DND-41 (cell line): ENCODE results near the gene RNF103.

Source experiments
- ATAC-seq: fragments of 200-7000 bp; cut with Tn5 transposase; 3 replicates; pipeline ENCODE4 v1.9.1; 2021; ENCODE audit warnings: low read depth; ENCODE audit not compliant: insufficient read depth
- DNase-seq: peaks from one replicate; pipeline ENCODE4 v3.0.0-alpha.2; 2020
- H2AFZ ChIP-seq: 2 replicates; pipeline ENCODE4 v1.6.0; 2012; ENCODE audit warnings: low read depth, low read length
- H3K27ac ChIP-seq: 2 replicates; pipeline ENCODE4 v1.5.1; 2012; ENCODE audit warnings: low read length, inconsistent platforms
- H3K27me3 ChIP-seq: fragments of 200-600 bp; sonication (generic); 2 replicates; pipeline ENCODE4 v1.6.0; 2012; ENCODE audit warnings: low read length, mild to moderate bottlenecking, inconsistent platforms; ENCODE audit not compliant: insufficient read depth, poor library complexity
- H3K36me3 ChIP-seq: 2 replicates; pipeline ENCODE4 v1.5.1; 2012; ENCODE audit warnings: low read length, inconsistent platforms; ENCODE audit not compliant: insufficient read depth
- H3K4me1 ChIP-seq: 2 replicates; pipeline ENCODE4 v1.5.1; 2012; ENCODE audit warnings: mild to moderate bottlenecking, low read length; ENCODE audit not compliant: insufficient read depth
- H3K4me2 ChIP-seq: 2 replicates; pipeline ENCODE4 v1.6.0; 2012; ENCODE audit warnings: mild to moderate bottlenecking, moderate library complexity, low read length, inconsistent platforms; ENCODE audit not compliant: insufficient read depth
- H3K4me3 ChIP-seq, 2 experiments: fragments of 200-600 bp in 1 of 2; shearing (Covaris generic) in 1 of 2; 2 replicates each; pipeline ENCODE4 v1.5.1; 2012 to 2016; ENCODE audit warnings: inconsistent platforms in 2 of 2, low read length in 2 of 2, mild to moderate bottlenecking in 2 of 2, low read depth in 1 of 2, moderate library complexity in 1 of 2
- H3K79me2 ChIP-seq: 2 replicates; pipeline ENCODE4 v1.6.0; 2012; ENCODE audit warnings: low read length, inconsistent platforms; ENCODE audit not compliant: insufficient read depth
- H3K9ac ChIP-seq: 2 replicates; pipeline ENCODE4 v1.6.0; 2012; ENCODE audit warnings: low read depth, mild to moderate bottlenecking, inconsistent platforms, low read length, moderate library complexity
- H3K9me3 ChIP-seq: 2 replicates; pipeline ENCODE4 v1.5.1; 2012; ENCODE audit warnings: low read length, moderate library complexity, mild to moderate bottlenecking, inconsistent platforms; ENCODE audit not compliant: insufficient read depth, severe bottlenecking
- H4K20me1 ChIP-seq: 2 replicates; pipeline ENCODE4 v1.6.0; 2012; ENCODE audit warnings: low read length; ENCODE audit not compliant: insufficient read depth
- EZH2 ChIP-seq: IDR thresholded peaks from 3 replicates; pipeline ENCODE4 v1.6.1; 2012; ENCODE audit warnings: borderline replicate concordance, low read depth, mild to moderate bottlenecking, moderate library complexity, low read length, inconsistent platforms; ENCODE audit not compliant: severe bottlenecking
- TF ChIP-seq, protein P1 (sequence below): IDR thresholded peaks from 2 replicates; pipeline ENCODE4 v1.5.1; 2012; ENCODE audit warnings: borderline replicate concordance, low read length, moderate library complexity, mild to moderate bottlenecking; ENCODE audit not compliant: poor library complexity, severe bottlenecking; ENCODE audit errors: extremely low read depth

The RNF103 gene

DNA sequence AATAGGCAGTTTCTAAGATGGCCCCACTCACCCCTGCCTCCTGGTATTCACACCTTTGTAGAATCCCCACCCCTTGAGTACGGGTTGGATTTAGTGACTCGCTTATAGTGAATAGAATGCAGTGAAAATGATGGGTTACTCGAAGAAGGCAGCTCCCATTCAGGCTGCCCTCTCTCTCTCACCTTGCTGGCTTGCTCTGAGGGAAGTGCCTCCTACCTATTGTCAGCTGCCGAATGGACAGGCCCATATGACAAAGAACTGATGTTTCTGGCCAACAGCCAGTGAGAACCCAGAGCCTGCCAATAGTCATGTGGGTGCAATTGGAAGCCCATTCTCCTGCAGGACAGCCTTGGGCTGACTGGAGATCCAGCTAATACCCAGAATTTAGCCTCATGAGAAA lies 22.1 kb upstream of the RNF103 start:
- no peaks in the 10 kb centered on the region for H3K4me1 ChIP-seq
- DNase-seq = no peak
- no peaks in the 10 kb centered on the region for H3K36me3 ChIP-seq
- no peak overlapping the region for H2AFZ ChIP-seq
- H3K4me2 ChIP-seq = no peak overlapping the region
- H3K9me3 ChIP-seq = peaks cover 24% of the 10 kb centered on the region
- no peak overlapping the region for H3K9ac ChIP-seq
- H3K79me2 ChIP-seq = no peaks in the 10 kb centered on the region
- TF ChIP-seq, protein P1, sequence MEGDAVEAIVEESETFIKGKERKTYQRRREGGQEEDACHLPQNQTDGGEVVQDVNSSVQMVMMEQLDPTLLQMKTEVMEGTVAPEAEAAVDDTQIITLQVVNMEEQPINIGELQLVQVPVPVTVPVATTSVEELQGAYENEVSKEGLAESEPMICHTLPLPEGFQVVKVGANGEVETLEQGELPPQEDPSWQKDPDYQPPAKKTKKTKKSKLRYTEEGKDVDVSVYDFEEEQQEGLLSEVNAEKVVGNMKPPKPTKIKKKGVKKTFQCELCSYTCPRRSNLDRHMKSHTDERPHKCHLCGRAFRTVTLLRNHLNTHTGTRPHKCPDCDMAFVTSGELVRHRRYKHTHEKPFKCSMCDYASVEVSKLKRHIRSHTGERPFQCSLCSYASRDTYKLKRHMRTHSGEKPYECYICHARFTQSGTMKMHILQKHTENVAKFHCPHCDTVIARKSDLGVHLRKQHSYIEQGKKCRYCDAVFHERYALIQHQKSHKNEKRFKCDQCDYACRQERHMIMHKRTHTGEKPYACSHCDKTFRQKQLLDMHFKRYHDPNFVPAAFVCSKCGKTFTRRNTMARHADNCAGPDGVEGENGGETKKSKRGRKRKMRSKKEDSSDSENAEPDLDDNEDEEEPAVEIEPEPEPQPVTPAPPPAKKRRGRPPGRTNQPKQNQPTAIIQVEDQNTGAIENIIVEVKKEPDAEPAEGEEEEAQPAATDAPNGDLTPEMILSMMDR = no peak
- no peak for TF ChIP-seq EZH2
- no peaks in the 10 kb centered on the region for H3K27me3 ChIP-seq
- no peak for ATAC-seq
- no peaks in the 10 kb centered on the region for H4K20me1 ChIP-seq
- H3K4me3 ChIP-seq = no peak overlapping the region
- no peak overlapping the region for H3K27ac ChIP-seq

DNA sequence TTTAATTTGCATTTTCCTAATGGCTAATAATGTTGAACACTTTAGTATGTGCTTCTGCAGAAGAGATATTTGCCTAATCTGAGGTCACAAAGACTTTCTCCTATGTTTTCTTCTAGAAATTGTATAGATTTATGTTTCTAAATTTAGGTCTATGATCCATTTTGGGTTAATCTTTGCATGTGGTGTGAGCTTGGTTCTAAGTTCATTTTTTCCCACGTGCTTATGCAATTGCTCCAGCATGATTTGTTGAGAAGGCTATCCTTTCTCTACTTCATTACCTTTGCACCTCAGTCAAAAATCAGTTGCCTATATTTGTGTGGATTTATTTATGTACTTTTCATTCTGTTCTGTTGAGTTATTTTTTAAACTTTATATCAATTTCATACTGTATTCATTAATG lies 15.0 kb upstream of the RNF103 start:
- Histone ChIP-seq H3K4me3 (no peak overlapping the region), H3K9me3 (peaks cover 3% of the 10 kb centered on the region), H3K27ac (no peak overlapping the region), H3K79me2 (no peaks in the 10 kb centered on the region), H4K20me1 (no peaks in the 10 kb centered on the region), H3K36me3 (no peaks in the 10 kb centered on the region), H3K4me2 (no peak overlapping the region), H3K9ac (no peak overlapping the region), H2AFZ (no peak overlapping the region), H3K4me1 (no peaks in the 10 kb centered on the region), H3K27me3 (no peaks in the 10 kb centered on the region)
- no peak for ATAC-seq
- TF ChIP-seq EZH2 = no peak
- TF ChIP-seq, protein P1 = no peak
- no peak for DNase-seq

DNA sequence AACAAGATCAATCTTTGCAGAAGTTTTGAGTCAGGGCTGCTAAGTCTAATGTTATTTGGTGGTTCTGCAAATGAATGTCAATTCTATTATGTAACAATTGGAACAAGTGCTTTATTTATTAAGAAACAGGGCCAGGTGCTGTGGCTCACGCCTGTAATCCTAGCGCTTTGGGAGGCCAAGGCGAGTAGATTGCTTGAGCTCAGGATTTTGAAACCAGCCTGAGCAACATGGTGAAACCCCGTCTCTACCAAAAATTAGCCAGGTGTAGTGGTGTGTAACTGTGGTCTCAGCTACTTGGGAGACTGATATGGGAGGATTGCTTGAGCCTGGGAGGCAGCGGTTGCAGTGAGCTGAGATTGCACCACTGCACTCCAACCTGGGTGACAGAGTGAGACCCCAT lies 13.2 kb upstream of the RNF103 start:
- TF ChIP-seq, protein P1 = no peak
- no peak for TF ChIP-seq EZH2
- Histone ChIP-seq H2AFZ (no peak overlapping the region), H3K9ac (no peak overlapping the region), H3K9me3 (no peaks in the 10 kb centered on the region), H3K4me1 (no peaks in the 10 kb centered on the region), H3K4me2 (no peak overlapping the region), H3K79me2 (no peaks in the 10 kb centered on the region), H3K27me3 (no peaks in the 10 kb centered on the region), H3K27ac (no peak overlapping the region), H3K36me3 (no peaks in the 10 kb centered on the region), H4K20me1 (no peaks in the 10 kb centered on the region), H3K4me3 (no peak overlapping the region)
- DNase-seq = no peak
- ATAC-seq = no peak

DNA sequence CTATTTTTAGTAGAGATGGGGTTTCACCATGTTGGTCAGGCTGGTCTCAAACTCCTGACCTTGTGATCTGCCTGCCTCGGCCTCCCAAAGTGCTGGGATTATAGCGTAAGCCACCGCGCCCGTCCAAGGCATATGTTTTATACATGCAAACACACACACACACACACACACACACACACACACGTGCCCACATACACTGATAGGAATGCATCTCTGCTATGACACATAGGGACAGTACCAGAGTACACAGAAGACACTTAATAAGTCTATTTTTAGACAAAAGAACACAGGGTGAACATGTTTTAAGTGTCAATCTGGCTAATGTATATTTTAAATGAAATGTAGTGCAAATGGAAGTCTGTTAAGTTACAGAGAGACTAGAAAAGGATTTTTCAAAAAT lies 10.7 kb upstream of the RNF103 start:
- no peak overlapping the region for H3K27ac ChIP-seq
- H3K9ac ChIP-seq = no peak overlapping the region
- no peaks in the 10 kb centered on the region for H3K4me1 ChIP-seq
- DNase-seq (no peak), ATAC-seq (no peak)
- TF ChIP-seq, protein P1 = no peak
- TF ChIP-seq EZH2 = no peak
- no peaks in the 10 kb centered on the region for H4K20me1 ChIP-seq
- H2AFZ ChIP-seq = no peak overlapping the region
- no peaks in the 10 kb centered on the region for H3K27me3 ChIP-seq
- no peak overlapping the region for H3K4me3 ChIP-seq
- H3K36me3 ChIP-seq = no peaks in the 10 kb centered on the region
- no peaks in the 10 kb centered on the region for H3K9me3 ChIP-seq
- no peaks in the 10 kb centered on the region for H3K79me2 ChIP-seq
- H3K4me2 ChIP-seq = no peak overlapping the region
